ENCODE data around the gene CYS1. TPM values are rescaled to one million over a fixed set of nuclear protein-coding genes. Genes with fewer than 3 reads are reported as not detected.

The CYS1 gene
- total and polyA plus RNA-seq, 2 of the 8 experiments (the other 6 are each of a cell fraction or from before 2014, with no cell fraction given) = 0.09 to 0.13 TPM

GRCh38 chr2:10072656-10073480 is 7.3 kb downstream of the CYS1 start:
- Histone ChIP-seq H3K4me1 (replicated peaks in 1 of 4; ENCODE audit: control insufficient read depth in 3 of 4, insufficient read depth in 4 of 4, low read length in 3 of 4) (peaks cover 0 to 12% (median 7%) of the 10 kb centered on the region in 4 experiments; a peak in 2 of 7 replicates), H3K56ac (replicated peaks; ENCODE audit: insufficient read length, low read depth, low read length) (no peak overlapping the region), H2BK20ac (ENCODE audit: low read length) (no peak overlapping the region), H3K14ac (ENCODE audit: insufficient read length) (no peak overlapping the region), H2AFZ (ENCODE audit: low read length) (no peak overlapping the region), H4K8ac (ENCODE audit: extremely low read depth, insufficient read depth, low read length) (peak overlapping the region; percentile 35; the same call in 1 of the 2 replicates), H4K20me1 (replicated peaks in 1 of 2; ENCODE audit: control insufficient read depth in 1 of 2, insufficient read depth in 2 of 2, low read length in 2 of 2) (no peaks in the 10 kb centered on the region), H2BK120ac (replicated peaks; ENCODE audit: low read depth, low read length) (no peak overlapping the region), H3K9me3 (ENCODE audit: insufficient read depth in 2 of 2, low read depth in 1 of 2, low read length in 1 of 2) (no peaks in the 10 kb centered on the region), H2BK12ac (ENCODE audit: low read depth, low read length) (no peak overlapping the region), H2AK5ac (ENCODE audit: low read depth, low read length) (no peak overlapping the region), H3K27me3 (replicated peaks in 1 of 4; ENCODE audit: control insufficient read depth in 3 of 4, extremely low read depth in 1 of 4, insufficient read depth in 3 of 4, low read length in 3 of 4) (peaks cover 0 to under 1% (median 0%) of the 10 kb centered on the region in 4 experiments; a peak in 1 of 7 replicates), H3K4me3 (ENCODE audit: extremely low read depth in 1 of 4, insufficient read depth in 2 of 4, low read depth in 3 of 4, low read length in 4 of 4) (no peak overlapping the region), H3K4ac (replicated peaks; ENCODE audit: insufficient read length, low read depth, low read length) (no peak overlapping the region), H4K5ac (ENCODE audit: insufficient read length, low read depth, low read length) (no peak overlapping the region), H3K4me2 (ENCODE audit: insufficient read depth in 1 of 2, low read depth in 2 of 2, low read length in 2 of 2) (peak overlapping the region in 1 of 2 experiments; percentile 18; a peak in 1 of 4 replicates), H3K23me2 (ENCODE audit: low read depth, low read length) (0 out of 2 replicates have a peak, but pooled peaks cover 2% of the 10 kb centered on the region), H2BK5ac (ENCODE audit: low read depth, low read length) (no peak overlapping the region), H4K91ac (replicated peaks; ENCODE audit: insufficient read length, low read length) (no peak overlapping the region), H3K79me2 (ENCODE audit: control insufficient read depth in 1 of 2, insufficient read depth in 2 of 2, low read length in 2 of 2) (no peaks in the 10 kb centered on the region), H3K36me3 (ENCODE audit: control insufficient read depth in 2 of 4, insufficient read depth in 4 of 4, low read length in 3 of 4) (no peaks in the 10 kb centered on the region), H2BK15ac (ENCODE audit: low read length) (no peak overlapping the region; the same call in 1 of the 2 replicates), H3K79me1 (ENCODE audit: low read depth, low read length) (no peaks in the 10 kb centered on the region), H3K23ac (ENCODE audit: insufficient read length) (no peak overlapping the region), H3K18ac (ENCODE audit: extremely low read depth, low read length) (no peak overlapping the region), H3K27ac (ENCODE audit: low read depth, low read length) (no peak overlapping the region), H3K9ac (replicated peaks in 1 of 4; ENCODE audit: extremely low read depth in 1 of 4, low read depth in 3 of 4, low read length in 3 of 4) (no peak overlapping the region)
- FAIRE-seq (peak; percentile 90), DNase-seq (ENCODE audit: low read depth in 1 of 2, low spot score in 2 of 2) (peak; percentile 43 to 82)
- ChIA-PET CTCF (ENCODE audit: partially characterized antibody) (interaction anchor here (0.5 to 20.0 kb wide), 44 partner anchors 9 to 383 kb away, joined by 3 to 429 read pairs (median 4); no protein-coding TSS in a partner anchor), POLR2A (ENCODE audit: partially characterized antibody) (interaction anchor here (0.7 to 1.3 kb wide), 5 partner anchors 13 to 48 kb away, joined by 3 to 4 read pairs (median 4); no protein-coding TSS in a partner anchor)
- 34% methylated on average over 11 of the region's 20 CpGs; no CpG with 5 or more reads in 1 of the 2 experiments for WGBS, 2 experiments (ENCODE audit: extremely low coverage in 1 of 2, insufficient coverage in 1 of 2, insufficient read length in 1 of 2, insufficient replicate concordance in 2 of 2, low coverage in 1 of 2, low lambda C conversion rate in 2 of 2, missing lambda C conversion rate in 1 of 2)
- no peak for TF ChIP-seq E2F6 (IDR thresholded peaks at IDR 0.05)
- TF ChIP-seq TCF12 (IDR thresholded peaks at IDR 0.05; ENCODE audit: low read depth, low read length) = 0 out of 2 replicates have a peak, but pooled peaks have one; percentile 29
- no peak for TF ChIP-seq NANOG (IDR thresholded peaks at IDR 0.05; ENCODE audit: insufficient read depth, low read depth, low read length, poor library complexity, severe bottlenecking)
- no peak for TF ChIP-seq RBBP5 (IDR thresholded peaks at IDR 0.05; ENCODE audit: borderline replicate concordance, low read depth, low read length)
- no peak for TF ChIP-seq CEBPB (IDR thresholded peaks at IDR 0.05; ENCODE audit: low read depth, low read length)
- TF ChIP-seq TBP (IDR thresholded peaks at IDR 0.05; ENCODE audit: low read depth, low read length) = peak; percentile 45; the same call in 1 of the 2 replicates
- peak; percentile 76 to 82 for TF ChIP-seq RAD21 (IDR thresholded peaks at IDR 0.05 in 1 of 2, conservative IDR thresholded peaks at IDR 0.05 in 1 of 2; ENCODE audit: low read depth in 2 of 2, low read length in 2 of 2)
- TF ChIP-seq GABPA (IDR thresholded peaks at IDR 0.05; ENCODE audit: borderline replicate concordance, insufficient read depth, low read length) = peak; percentile 62; the same call in 1 of the 2 replicates

Data from H1 (cell line).